Aorta (tissue), 5 donors: ENCODE measurements around the gene ADAMTS4. TPM values are rescaled to one million over a fixed set of nuclear protein-coding genes. Genes with fewer than 3 reads are reported as not detected.
A peak's percentile ranks its signal among the peaks of the same experiment; 100 is the strongest.

ENCODE experiments used
- ATAC-seq: fragments of 200-7000 bp; cut with Tn5 transposase; one replicate; pipeline ENCODE4 v1.9.1; 2022; ENCODE audit warnings: moderate library complexity; ENCODE audit not compliant: low FRiP score
- DNase-seq, 2 donors: peaks; one replicate each; pipeline ENCODE4 v3.0.0-alpha.2; 2020
- H3K27ac ChIP-seq, 2 donors: one replicate each; pipeline ENCODE4 v1.5.1; 2013; ENCODE audit warnings: low read length in 2 of 2, mild to moderate bottlenecking in 2 of 2, moderate library complexity in 2 of 2, control low read depth in 1 of 2, inconsistent platforms in 1 of 2, low read depth in 1 of 2
- H3K27me3 ChIP-seq, 2 donors: one replicate each; pipeline ENCODE4 v1.6.1; 2013; ENCODE audit warnings: control low read depth in 1 of 2, low read length in 1 of 2, mild to moderate bottlenecking in 1 of 2, moderate library complexity in 1 of 2; ENCODE audit not compliant: insufficient read depth in 2 of 2, control insufficient read depth in 1 of 2
- H3K36me3 ChIP-seq, 2 donors: one replicate each; pipeline ENCODE4 v1.6.1; 2013; ENCODE audit warnings: control low read depth in 1 of 2, low read length in 1 of 2, mild to moderate bottlenecking in 1 of 2; ENCODE audit not compliant: insufficient read depth in 2 of 2, control insufficient read depth in 1 of 2
- H3K4me1 ChIP-seq, 2 donors: one replicate each; pipeline ENCODE4 v1.6.1; 2013; ENCODE audit warnings: low read length in 2 of 2, control low read depth in 1 of 2, mild to moderate bottlenecking in 1 of 2, moderate library complexity in 1 of 2; ENCODE audit not compliant: insufficient read depth in 2 of 2, control insufficient read depth in 1 of 2
- H3K4me3 ChIP-seq, 2 donors: one replicate each; pipeline ENCODE4 v1.5.1; 2013; ENCODE audit warnings: low read length in 2 of 2, control low read depth in 1 of 2, mild to moderate bottlenecking in 1 of 2
- H3K9me3 ChIP-seq: one replicate; pipeline ENCODE4 v1.6.1; 2013; ENCODE audit warnings: mild to moderate bottlenecking, low read length; ENCODE audit not compliant: control insufficient read depth
- WGBS, 2 donors: extraction: QIAGEN DNeasy Blood & Tissue Kit; methylation state at CpG; one replicate each; pipeline ENCODE4 v1.1.7; 2013; 5-methylcytosine and 5-hydroxymethylcytosine counted together
- intact Hi-C, 2 donors: fragments of 100-400 bp; cut with DNase I; formaldehyde crosslinking; loops; one replicate each; pipeline versions ENCODE4 v1.14.2 to v1.15.0; 2022
- polyA plus RNA-seq, 2 donors: library from polyadenylated mRNA; stranded (reverse); fragments of 200-250 nt; gene quantifications; one replicate each; pipeline ENCODE4 v1.2.3, GENCODE V29; 2013
- total RNA-seq, 2 donors: library from RNA; stranded (reverse); fragmentation: NEBNext Ultra II Directional; extraction: Animal tissue kit (Norgen Biotek cat#: 25700); gene quantifications; one replicate each; pipeline ENCODE4 v1.2.1, GENCODE V29; 2021
- donor health status: healthy with polysubstance abuse.
- donor health status: Bipolar disorder and iron deficiency.
- donor health status: DM: no; HTN: no; CAD: no.
- donor health status: DM: no; HTN: no; CAD: no.
- donor health status: DM: yes; HTN: yes; CAD: no.

The ADAMTS4 gene
- total and polyA plus RNA-seq, 4 donors: 1.4 to 207 (median 42.8) TPM

GRCh38 chr1:161174911-161175310 is 23.9 kb downstream of the ADAMTS4 start:
- Histone ChIP-seq H3K9me3 (no peaks in the 10 kb centered on the region), H3K27me3 (no peaks in the 10 kb centered on the region), H3K36me3 (peaks cover 0 to 4% of the 10 kb centered on the region in 2 donors), H3K27ac (no peak overlapping the region), H3K4me1 (no peaks in the 10 kb centered on the region), H3K4me3 (no peak overlapping the region)
- no peak for ATAC-seq
- DNase-seq: peak in 1 of 2 donors; percentile 73
- 93 to 94% methylated on average over 11 of the region's 11 CpGs for WGBS, 2 donors
- intact Hi-C loops: no loop called here

GRCh38 chr1:161173711-161174110 is 25.1 kb downstream of the ADAMTS4 start:
- Histone ChIP-seq H3K27ac (no peak overlapping the region), H3K27me3 (no peaks in the 10 kb centered on the region), H3K4me1 (no peaks in the 10 kb centered on the region), H3K4me3 (no peak overlapping the region), H3K36me3 (peaks cover 0 to 4% of the 10 kb centered on the region in 2 donors), H3K9me3 (no peaks in the 10 kb centered on the region)
- 92 to 93% methylated on average over 11 of the region's 11 CpGs for WGBS, 2 donors
- peak; percentile 34 to 59 for DNase-seq
- intact Hi-C loops: no loop called here
- no peak for ATAC-seq

GRCh38 chr1:161172776-161173376 is 26.0 kb downstream of the ADAMTS4 start:
- 23 to 26% methylated on average over 4 of the region's 4 CpGs for WGBS, 2 donors
- Histone ChIP-seq H3K4me3 (no peak overlapping the region), H3K27me3 (no peaks in the 10 kb centered on the region), H3K4me1 (no peaks in the 10 kb centered on the region), H3K9me3 (no peaks in the 10 kb centered on the region), H3K27ac (peak overlapping the region in 1 of 2 donors; percentile 20), H3K36me3 (peaks cover 0 to 4% of the 10 kb centered on the region in 2 donors)
- ATAC-seq: no peak
- peak; percentile 45 to 78 for DNase-seq
- intact Hi-C loops: no loop called here

- H3K27ac ChIP-seq: no peak overlapping the region
- no peaks in the 10 kb centered on the region for H3K27me3 ChIP-seq
- no peaks in the 10 kb centered on the region for H3K4me1 ChIP-seq
- DNase-seq: peak in 1 of 2 donors; percentile 19
- no peak overlapping the region for H3K4me3 ChIP-seq
- WGBS, 2 donors: 57 to 65% methylated on average over 1 of the region's 1 CpG
- H3K36me3 ChIP-seq: peaks cover 0 to 4% of the 10 kb centered on the region in 2 donors
- no peaks in the 10 kb centered on the region for H3K9me3 ChIP-seq
- no peak for ATAC-seq
- intact Hi-C loops: no loop called here
Observed at GRCh38 chr1:161172349-161172748, 26.5 kb downstream of the ADAMTS4 start.

GRCh38 chr1:161171696-161172095 is 27.2 kb downstream of the ADAMTS4 start:
- DNase-seq (peak; percentile 36 to 63), ATAC-seq (no peak)
- H3K4me1 ChIP-seq: no peaks in the 10 kb centered on the region
- no peak overlapping the region for H3K4me3 ChIP-seq
- no peaks in the 10 kb centered on the region for H3K9me3 ChIP-seq
- no peaks in the 10 kb centered on the region for H3K27me3 ChIP-seq
- H3K36me3 ChIP-seq: peaks cover 0 to 4% of the 10 kb centered on the region in 2 donors
- H3K27ac ChIP-seq: no peak overlapping the region
- 80 to 82% methylated on average over 12 of the region's 12 CpGs for WGBS, 2 donors
- intact Hi-C loops: no loop called here

- peak; percentile 15 to 20 for DNase-seq
- WGBS, 2 donors: 44 to 48% methylated on average over 5 of the region's 5 CpGs
- ATAC-seq: no peak
Observed at GRCh38 chr1:161171191-161171590, 27.7 kb downstream of the ADAMTS4 start.

GRCh38 chr1:161168906-161169305 is 29.9 kb downstream of the ADAMTS4 start:
- Histone ChIP-seq H3K4me3 (no peak overlapping the region), H3K36me3 (peaks cover 0 to 2% of the 10 kb centered on the region in 2 donors), H3K27ac (no peak overlapping the region), H3K9me3 (no peaks in the 10 kb centered on the region), H3K27me3 (no peaks in the 10 kb centered on the region), H3K4me1 (no peaks in the 10 kb centered on the region)
- DNase-seq (peak; percentile 35 to 44), ATAC-seq (no peak)
- intact Hi-C loops: no loop called here
- 90 to 96% methylated on average over 9 of the region's 9 CpGs for WGBS, 2 donors

More at GRCh38 chr1:161171191-161171590, 27.7 kb downstream of the ADAMTS4 start:
- Histone ChIP-seq H3K4me1 (no peaks in the 10 kb centered on the region), H3K4me3 (no peak overlapping the region), H3K27me3 (no peaks in the 10 kb centered on the region), H3K36me3 (peaks cover 0 to 4% of the 10 kb centered on the region in 2 donors), H3K9me3 (no peaks in the 10 kb centered on the region), H3K27ac (no peak overlapping the region)
- intact Hi-C loops: no loop called here

- Histone ChIP-seq H3K27me3 (no peaks in the 10 kb centered on the region), H3K9me3 (no peaks in the 10 kb centered on the region), H3K27ac (peak overlapping the region in 1 of 2 donors; percentile 53), H3K36me3 (peaks cover 0 to 2% of the 10 kb centered on the region in 2 donors), H3K4me3 (peak overlapping the region; percentile 51 to 68), H3K4me1 (no peaks in the 10 kb centered on the region)
- peak; percentile 60 to 79 for DNase-seq
- intact Hi-C loops: no loop called here
- no peak for ATAC-seq
- 7% methylated on average over 33 of the region's 33 CpGs for WGBS, 2 donors
Observed at GRCh38 chr1:161166669-161167548, 31.9 kb downstream of the ADAMTS4 start.
